ENCODE data around the gene MAP4K5.
"Not testable (repeated sequence)": the region's sequence is repeated elsewhere in the genome, so short reads cannot be mapped to it uniquely, and the experiment has no call there.

The MAP4K5 gene

DNA sequence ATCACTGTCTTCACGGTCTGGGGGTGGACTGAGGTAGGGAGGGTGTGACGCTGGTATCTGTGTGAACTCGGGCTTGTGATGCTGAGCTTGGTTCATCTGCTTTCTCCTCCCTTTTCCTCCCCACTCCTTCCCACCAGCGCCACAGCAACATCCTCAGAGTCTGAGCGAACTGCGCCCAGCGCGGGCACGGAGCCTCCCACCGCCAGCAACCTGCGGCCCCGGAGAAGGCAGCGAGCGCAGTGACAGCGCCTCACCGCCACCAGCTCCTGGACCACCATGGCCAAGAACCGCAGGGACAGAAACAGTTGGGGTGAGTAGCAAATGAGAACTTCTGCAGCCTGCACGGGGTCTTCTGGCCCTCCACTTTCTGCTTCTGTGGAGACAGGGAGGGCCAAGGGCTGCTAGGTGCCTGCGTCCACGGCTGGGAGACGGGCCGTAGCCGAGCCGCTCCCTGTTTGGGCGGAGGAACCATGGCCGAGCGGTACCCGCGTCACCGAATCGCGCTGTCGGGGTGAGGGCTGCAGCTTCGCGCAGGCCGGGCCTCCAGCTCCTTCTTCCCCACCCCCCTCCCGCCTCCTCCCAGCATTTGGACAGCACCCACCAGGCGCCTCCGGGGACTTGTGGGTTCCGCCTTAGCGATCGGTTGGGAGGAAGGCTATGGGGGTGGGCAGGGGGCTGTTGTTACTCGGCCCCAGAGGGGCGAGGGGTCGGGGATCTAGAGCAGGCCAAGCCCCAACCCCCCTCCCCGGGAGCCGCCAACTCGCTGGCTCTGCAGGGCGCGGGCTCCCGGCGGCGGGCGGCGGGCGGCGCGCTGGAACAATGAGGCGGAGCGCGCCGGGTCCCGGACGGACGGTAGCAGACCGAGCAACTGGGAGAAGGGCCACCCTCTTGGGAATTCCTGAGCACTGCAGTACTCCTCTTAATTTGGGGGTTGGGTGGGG, 27.9 kb upstream of the MAP4K5 start, which contains the start of gene ATL1:
Gene ATL1 (plus strand): TSS at position 156 of the 941 bp plus-strand sequence. CDS start 121 bp downstream, at position 277.
- TF ChIP-seq ZNF70 (CRISPR knock-in tag; IDR thresholded peaks at IDR 0.05) (no peak), GLIS3 (CRISPR knock-in tag; IDR thresholded peaks at IDR 0.05) (peak; percentile 59; the same call in 1 of the 2 replicates), TSHZ2 (CRISPR knock-in tag; IDR thresholded peaks at IDR 0.05) (peak; percentile 75; the same call in 1 of the 2 replicates), PATZ1 (CRISPR knock-in tag; IDR thresholded peaks at IDR 0.05; ENCODE audit: borderline replicate concordance) (no peak), CREB5 (CRISPR knock-in tag; IDR thresholded peaks at IDR 0.05; ENCODE audit: low read depth) (no peak), ZNF8 (CRISPR knock-in tag; IDR thresholded peaks at IDR 0.05) (no peak), CSRNP3 (CRISPR knock-in tag; IDR thresholded peaks at IDR 0.05) (no peak), ZFP3 (CRISPR knock-in tag; IDR thresholded peaks at IDR 0.05) (peak; percentile 41; the same call in 1 of the 2 replicates), ESRRG (CRISPR knock-in tag; IDR thresholded peaks at IDR 0.05) (no peak), SNAI2 (CRISPR knock-in tag; IDR thresholded peaks at IDR 0.05) (no peak), RARB (CRISPR knock-in tag; IDR thresholded peaks at IDR 0.05) (no peak)
- ATAC-seq = peak; percentile 90

- ATAC-seq = not testable (repeated sequence)
Observed at GRCh38 chr14:50552796-50553195, 20.4 kb upstream of the MAP4K5 start.

DNA sequence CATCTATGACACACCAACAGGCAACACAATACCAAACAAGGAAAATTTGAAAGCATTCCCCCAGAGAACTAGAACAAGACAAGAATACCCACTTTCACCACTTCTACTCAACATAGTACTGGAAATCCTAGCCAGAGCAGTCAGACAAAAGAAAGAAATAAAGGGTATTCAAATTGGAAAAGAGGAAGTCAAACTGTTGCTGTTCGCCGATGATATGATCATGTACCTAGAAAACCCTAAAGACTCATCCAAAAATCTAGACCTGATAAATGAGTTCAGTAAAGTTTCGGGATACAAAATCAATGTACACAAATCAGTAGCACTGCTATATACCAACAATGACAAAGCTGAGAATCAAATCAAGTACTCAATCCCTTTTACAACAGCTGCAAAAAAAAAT, 19.5 kb upstream of the MAP4K5 start:
- no peak for ATAC-seq
- no peak for TF ChIP-seq ZNF70 (CRISPR knock-in tag; IDR thresholded peaks at IDR 0.05)
- no peak for TF ChIP-seq TOX (CRISPR knock-in tag; IDR thresholded peaks at IDR 0.05; ENCODE audit: borderline replicate concordance)
- TF ChIP-seq PPARA (CRISPR knock-in tag; IDR thresholded peaks at IDR 0.05; ENCODE audit: borderline replicate concordance) = no peak
- TF ChIP-seq ZNF8 (CRISPR knock-in tag; IDR thresholded peaks at IDR 0.05) = no peak
- TF ChIP-seq ZFP3 (CRISPR knock-in tag; IDR thresholded peaks at IDR 0.05) = no peak
- TF ChIP-seq GLIS3 (CRISPR knock-in tag; IDR thresholded peaks at IDR 0.05) = no peak
- TF ChIP-seq ZC3H10 (CRISPR knock-in tag; IDR thresholded peaks at IDR 0.05) = no peak
- no peak for TF ChIP-seq CSDC2 (CRISPR knock-in tag; IDR thresholded peaks at IDR 0.05)
- TF ChIP-seq TCF4 (CRISPR knock-in tag; IDR thresholded peaks at IDR 0.05; ENCODE audit: borderline replicate concordance) = no peak
- no peak for TF ChIP-seq BACH2 (CRISPR knock-in tag; IDR thresholded peaks at IDR 0.05; ENCODE audit: borderline replicate concordance)

DNA sequence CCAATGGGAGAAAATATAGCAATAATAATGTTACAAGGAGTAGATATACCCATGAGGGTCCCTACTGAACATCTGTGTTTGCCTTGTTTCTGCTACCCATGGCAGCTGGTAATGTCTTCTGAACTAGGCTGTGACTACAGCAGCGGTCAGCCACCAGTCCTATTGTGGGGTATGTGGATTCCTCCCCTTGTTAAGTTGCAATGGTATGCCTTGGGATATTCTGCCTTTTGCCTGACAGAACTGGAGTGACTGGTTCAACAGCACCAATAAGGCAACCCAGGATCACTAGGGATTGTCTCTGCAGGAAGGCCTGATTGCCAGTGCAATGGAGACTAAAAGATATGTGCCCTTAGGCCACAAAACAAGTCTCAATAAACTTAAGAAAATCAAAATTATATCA, 17.9 kb upstream of the MAP4K5 start:
- ATAC-seq = no peak
- TF ChIP-seq ZNF8 (CRISPR knock-in tag; IDR thresholded peaks at IDR 0.05) (no peak), PATZ1 (CRISPR knock-in tag; IDR thresholded peaks at IDR 0.05; ENCODE audit: borderline replicate concordance) (no peak), ZNF565 (CRISPR knock-in tag; conservative IDR thresholded peaks at IDR 0.05; ENCODE audit: low read depth) (no peak), ZFP30 (CRISPR knock-in tag; IDR thresholded peaks at IDR 0.05) (no peak), PPARA (CRISPR knock-in tag; IDR thresholded peaks at IDR 0.05; ENCODE audit: borderline replicate concordance) (no peak)
